22Rv1 (cell line): ENCODE data around the gene PFKFB2.

Experiments used
- H3K27ac ChIP-seq: fragments of 450-650 bp; 2 replicates; pipeline ENCODE4 v1.5.1; 2017
- CTCF ChIP-seq: fragments of 450-650 bp; IDR thresholded peaks from 2 replicates; pipeline ENCODE4 v1.5.1; 2017; ENCODE audit warnings: mild to moderate bottlenecking
- ZFX ChIP-seq: fragments of 450-650 bp; IDR thresholded peaks from 2 replicates; pipeline ENCODE4 v1.6.1; 2017; ENCODE audit warnings: antibody characterized with exemption, borderline replicate concordance

PFKFB2 gene

GRCh38 chr1:207091200-207091908, 38.3 kb downstream of the PFKFB2 start:
- no peak overlapping the region for H3K27ac ChIP-seq
- no peak for TF ChIP-seq ZFX
- TF ChIP-seq CTCF: no peak

- TF ChIP-seq CTCF (no peak), ZFX (no peak)
- no peak overlapping the region for H3K27ac ChIP-seq
Observed at GRCh38 chr1:207093944-207094343, 40.9 kb downstream of the PFKFB2 start.

- no peak overlapping the region for H3K27ac ChIP-seq
- TF ChIP-seq CTCF (no peak), ZFX (no peak)
Observed at GRCh38 chr1:207097871-207098324, 44.8 kb downstream of the PFKFB2 start.

- TF ChIP-seq ZFX (no peak), CTCF (no peak)
- no peak overlapping the region for H3K27ac ChIP-seq
Observed at GRCh38 chr1:207101720-207102119, 48.6 kb downstream of the PFKFB2 start.

GRCh38 chr1:207102146-207102545, 49.1 kb downstream of the PFKFB2 start:
- no peak for TF ChIP-seq ZFX
- no peak for TF ChIP-seq CTCF
- no peak overlapping the region for H3K27ac ChIP-seq

- H3K27ac ChIP-seq: no peak overlapping the region
- TF ChIP-seq ZFX: no peak
- no peak for TF ChIP-seq CTCF
Observed at GRCh38 chr1:207102659-207103058, 49.6 kb downstream of the PFKFB2 start.

GRCh38 chr1:207103892-207104373, 50.9 kb downstream of the PFKFB2 start, which contains the start of gene C4BPA:
C4BPA (plus strand) TSS chr1:207104233; CDS start chr1:207113026, 8,793 bp downstream.
- TF ChIP-seq ZFX: no peak
- TF ChIP-seq CTCF: no peak
- H3K27ac ChIP-seq: no peak within 1 kb of the TSS
